ENCODE data around the gene HMCN2. TPM values are rescaled to one million over a fixed set of nuclear protein-coding genes. Genes with fewer than 3 reads are reported as not detected.

HMCN2 gene
- total and polyA plus RNA-seq, 2 experiments from 2014 or later, result 0.27 to 0.36 TPM

- Histone ChIP-seq H3K9me3 (ENCODE audit: low read depth) (no peaks in the 10 kb centered on the region), H3K36me3 (no peaks in the 10 kb centered on the region), H3K4me3 (no peak overlapping the region), H3K27ac (no peak overlapping the region), H3K27me3 (no peaks in the 10 kb centered on the region), H3K4me1 (ENCODE audit: low read depth) (peaks cover 27% of the 10 kb centered on the region)
- TF ChIP-seq, protein P1, sequence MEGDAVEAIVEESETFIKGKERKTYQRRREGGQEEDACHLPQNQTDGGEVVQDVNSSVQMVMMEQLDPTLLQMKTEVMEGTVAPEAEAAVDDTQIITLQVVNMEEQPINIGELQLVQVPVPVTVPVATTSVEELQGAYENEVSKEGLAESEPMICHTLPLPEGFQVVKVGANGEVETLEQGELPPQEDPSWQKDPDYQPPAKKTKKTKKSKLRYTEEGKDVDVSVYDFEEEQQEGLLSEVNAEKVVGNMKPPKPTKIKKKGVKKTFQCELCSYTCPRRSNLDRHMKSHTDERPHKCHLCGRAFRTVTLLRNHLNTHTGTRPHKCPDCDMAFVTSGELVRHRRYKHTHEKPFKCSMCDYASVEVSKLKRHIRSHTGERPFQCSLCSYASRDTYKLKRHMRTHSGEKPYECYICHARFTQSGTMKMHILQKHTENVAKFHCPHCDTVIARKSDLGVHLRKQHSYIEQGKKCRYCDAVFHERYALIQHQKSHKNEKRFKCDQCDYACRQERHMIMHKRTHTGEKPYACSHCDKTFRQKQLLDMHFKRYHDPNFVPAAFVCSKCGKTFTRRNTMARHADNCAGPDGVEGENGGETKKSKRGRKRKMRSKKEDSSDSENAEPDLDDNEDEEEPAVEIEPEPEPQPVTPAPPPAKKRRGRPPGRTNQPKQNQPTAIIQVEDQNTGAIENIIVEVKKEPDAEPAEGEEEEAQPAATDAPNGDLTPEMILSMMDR (IDR thresholded peaks at IDR 0.05; ENCODE audit: low read depth, low read length), result no peak
- peak in 1 of 2 donors; percentile 56 for DNase-seq (ENCODE audit: low read depth in 1 of 2, low spot score in 1 of 2)
Observed at GRCh38 chr9:130448035-130448624, 182.6 kb downstream of the HMCN2 start.

DNA sequence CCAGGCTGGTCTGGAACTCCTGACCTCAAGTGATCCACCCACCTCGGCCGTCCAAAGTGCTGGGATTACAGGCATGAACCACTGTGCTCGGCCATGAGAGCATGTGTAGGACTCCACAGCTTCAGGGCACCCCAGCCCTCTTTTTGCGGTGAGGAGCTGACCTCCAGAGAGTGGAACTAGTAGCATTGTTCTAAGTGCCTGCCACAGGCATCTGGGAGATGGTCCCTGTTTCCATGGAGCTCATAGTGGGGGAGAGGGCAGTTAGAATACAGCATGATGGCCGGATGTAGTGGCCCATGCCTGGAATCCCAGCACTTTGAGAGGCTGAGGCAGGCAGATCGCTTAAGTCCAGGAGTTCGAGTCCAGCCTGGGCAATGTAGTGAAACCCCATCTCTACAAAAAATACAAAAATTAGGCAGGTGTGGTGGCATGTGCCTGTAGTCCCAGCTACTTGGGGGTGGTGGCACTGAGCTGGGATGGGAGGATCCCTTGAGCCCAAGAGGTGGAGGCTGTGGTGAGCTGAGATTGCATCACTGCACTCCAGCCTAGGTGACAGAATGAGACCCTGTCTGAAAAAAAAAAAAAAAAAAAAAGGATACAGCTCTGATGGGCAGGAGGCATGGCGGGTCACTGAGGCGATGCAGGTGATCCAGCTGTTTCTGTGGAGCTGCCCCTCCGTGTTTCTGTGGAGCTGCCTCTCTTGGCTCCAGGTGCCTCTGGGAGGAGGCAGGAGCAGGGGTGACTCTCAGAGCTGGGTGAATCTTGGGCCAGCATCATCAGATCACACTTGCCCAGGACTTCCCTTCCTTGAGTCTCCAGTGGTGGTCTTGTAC lies 183.4 kb downstream of the HMCN2 start:
- H3K27me3 ChIP-seq, result no peaks in the 10 kb centered on the region
- no peak overlapping the region for H3K4me3 ChIP-seq
- no peak overlapping the region for H3K27ac ChIP-seq
- H3K9me3 ChIP-seq (ENCODE audit: low read depth), result no peaks in the 10 kb centered on the region
- TF ChIP-seq, protein P1 (IDR thresholded peaks at IDR 0.05; ENCODE audit: low read depth, low read length), result no peak
- no peaks in the 10 kb centered on the region for H3K36me3 ChIP-seq
- no peak for DNase-seq (ENCODE audit: low read depth in 1 of 2, low spot score in 1 of 2)
- H3K4me1 ChIP-seq (ENCODE audit: low read depth), result peaks cover 36% of the 10 kb centered on the region

- DNase-seq (ENCODE audit: low read depth in 1 of 2, low spot score in 1 of 2), result no peak
- H3K4me3 ChIP-seq, result no peak overlapping the region
- H3K27me3 ChIP-seq, result no peaks in the 10 kb centered on the region
- no peaks in the 10 kb centered on the region for H3K9me3 ChIP-seq (ENCODE audit: low read depth)
- H3K27ac ChIP-seq, result no peak overlapping the region
- TF ChIP-seq, protein P1 (IDR thresholded peaks at IDR 0.05; ENCODE audit: low read depth, low read length), result no peak
- peaks cover 38% of the 10 kb centered on the region for H3K4me1 ChIP-seq (ENCODE audit: low read depth)
- H3K36me3 ChIP-seq, result no peaks in the 10 kb centered on the region
Observed at GRCh38 chr9:130450344-130451003, 184.9 kb downstream of the HMCN2 start.

DNA sequence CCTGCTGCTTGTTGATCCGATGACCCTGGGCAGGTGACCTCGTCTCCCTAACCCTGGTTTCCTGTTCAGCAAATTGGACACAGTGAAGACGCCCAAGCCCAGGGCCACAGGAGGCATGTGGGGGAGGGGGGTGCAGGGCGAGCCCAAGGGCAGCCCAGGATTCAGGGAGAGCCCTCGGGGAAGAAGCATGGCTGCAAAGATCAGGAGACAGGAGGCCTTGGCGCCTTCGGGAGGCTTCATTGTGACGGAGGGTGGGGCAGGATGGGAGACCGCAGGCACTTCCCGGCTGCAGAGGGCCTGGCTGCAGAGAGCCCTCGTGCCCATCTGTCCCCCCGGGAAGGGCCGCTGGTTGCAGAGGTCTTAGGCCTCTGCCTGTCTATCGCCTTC lies 185.4 kb downstream of the HMCN2 start:
- Histone ChIP-seq H3K4me1 (ENCODE audit: low read depth) (peaks cover 33% of the 10 kb centered on the region), H3K9me3 (ENCODE audit: low read depth) (no peaks in the 10 kb centered on the region), H3K27me3 (no peaks in the 10 kb centered on the region), H3K36me3 (no peaks in the 10 kb centered on the region), H3K27ac (no peak overlapping the region), H3K4me3 (no peak overlapping the region)
- TF ChIP-seq, protein P1 (IDR thresholded peaks at IDR 0.05; ENCODE audit: low read depth, low read length), result no peak
- DNase-seq (ENCODE audit: low read depth in 1 of 2, low spot score in 1 of 2), result no peak

- Histone ChIP-seq H3K9me3 (ENCODE audit: low read depth) (no peaks in the 10 kb centered on the region), H3K4me3 (no peak overlapping the region), H3K27ac (peak overlapping the region; percentile 64), H3K36me3 (no peaks in the 10 kb centered on the region), H3K27me3 (no peaks in the 10 kb centered on the region), H3K4me1 (ENCODE audit: low read depth) (peaks cover 26% of the 10 kb centered on the region)
- DNase-seq (ENCODE audit: low read depth in 1 of 2, low spot score in 1 of 2), result peak; percentile 94 to 99
- TF ChIP-seq, protein P1 (IDR thresholded peaks at IDR 0.05; ENCODE audit: low read depth, low read length), result peak; percentile 68
Observed at GRCh38 chr9:130451509-130452388, 186.2 kb downstream of the HMCN2 start.
